Measurements from ENCODE around the gene HMGCR.

HMGCR gene

GRCh38 chr5:75355236-75355635 lies 18.2 kb downstream of the HMGCR start:
- no peak for TF ChIP-seq CTCF (IDR thresholded peaks at IDR 0.05; ENCODE audit: control insufficient read depth, insufficient read depth, low read depth, low read length, missing control alignments)
- H3K4me3 ChIP-seq (ENCODE audit: control insufficient read depth, low read depth, low read length), result no peak overlapping the region
- no peak for DNase-seq (ENCODE audit: low read depth)

DNA sequence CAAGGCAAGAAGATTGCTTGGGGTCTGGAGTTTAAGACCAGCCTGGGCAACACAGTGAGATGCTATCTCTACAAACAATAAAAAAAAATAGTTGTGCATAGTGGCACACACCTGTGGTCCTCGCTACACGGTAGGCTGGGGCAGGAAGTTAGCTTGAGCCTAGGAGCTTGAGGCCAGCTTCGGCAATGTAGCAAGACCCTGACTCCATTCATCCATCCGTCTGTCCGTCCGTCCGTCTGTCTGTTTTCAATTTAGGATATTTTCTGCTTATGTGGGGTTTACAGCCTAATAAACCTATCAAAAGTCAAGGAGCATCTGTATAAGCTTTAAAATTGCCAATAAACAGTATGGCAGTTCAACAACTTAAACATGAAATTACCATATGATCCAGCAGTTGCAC lies 19.7 kb downstream of the HMGCR start:
- H3K4me3 ChIP-seq (ENCODE audit: control insufficient read depth, low read depth, low read length), result no peak overlapping the region
- no peak for DNase-seq (ENCODE audit: low read depth)
- no peak for TF ChIP-seq CTCF (IDR thresholded peaks at IDR 0.05; ENCODE audit: control insufficient read depth, insufficient read depth, low read depth, low read length, missing control alignments)

- TF ChIP-seq CTCF (IDR thresholded peaks at IDR 0.05; ENCODE audit: control insufficient read depth, insufficient read depth, low read depth, low read length, missing control alignments), result no peak
- no peak overlapping the region for H3K4me3 ChIP-seq (ENCODE audit: control insufficient read depth, low read depth, low read length)
- no peak for DNase-seq (ENCODE audit: low read depth)
These were observed 21.1 kb downstream of the HMGCR start for GRCh38 chr5:75358117-75358516.

GRCh38 chr5:75361310-75361709 lies 24.3 kb downstream of the HMGCR start:
- H3K4me3 ChIP-seq (ENCODE audit: control insufficient read depth, low read depth, low read length), result no peak overlapping the region
- no peak for DNase-seq (ENCODE audit: low read depth)
- TF ChIP-seq CTCF (IDR thresholded peaks at IDR 0.05; ENCODE audit: control insufficient read depth, insufficient read depth, low read depth, low read length, missing control alignments), result no peak

- DNase-seq (ENCODE audit: low read depth), result no peak
- no peak for TF ChIP-seq CTCF (IDR thresholded peaks at IDR 0.05; ENCODE audit: control insufficient read depth, insufficient read depth, low read depth, low read length, missing control alignments)
- H3K4me3 ChIP-seq (ENCODE audit: control insufficient read depth, low read depth, low read length), result no peak overlapping the region
These were observed 25.5 kb downstream of the HMGCR start for GRCh38 chr5:75362474-75362975.

DNA sequence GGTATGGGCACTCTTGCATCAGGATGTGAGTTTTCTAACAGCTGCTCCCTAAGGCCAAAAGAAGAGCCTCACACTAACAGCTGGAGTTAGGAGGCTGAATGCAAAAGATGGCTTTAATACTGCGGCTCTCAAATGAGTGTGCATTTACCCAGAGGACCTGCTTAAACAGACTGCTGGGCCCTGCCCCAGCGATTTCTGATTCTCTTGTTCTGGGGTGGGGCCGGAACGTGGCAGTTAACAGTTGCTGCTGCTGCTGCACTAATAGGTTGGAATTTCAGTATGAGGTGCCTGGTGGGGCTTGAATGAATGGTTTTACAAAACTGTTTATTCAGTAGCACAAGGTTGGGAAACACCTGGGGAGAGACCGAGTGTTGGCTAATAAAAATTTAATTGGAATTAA lies 26.1 kb downstream of the HMGCR start:
- DNase-seq (ENCODE audit: low read depth), result no peak
- TF ChIP-seq CTCF (IDR thresholded peaks at IDR 0.05; ENCODE audit: control insufficient read depth, insufficient read depth, low read depth, low read length, missing control alignments), result no peak
- no peak overlapping the region for H3K4me3 ChIP-seq (ENCODE audit: control insufficient read depth, low read depth, low read length)

Data from AG09309 (cell line).